C4-2B (cell line): Measurements from ENCODE around the gene SPRTN.

Experiments
- H3K27ac ChIP-seq: fragments of 450-650 bp; 2 replicates; pipeline ENCODE4 v1.5.1; 2017
- ZFX ChIP-seq: fragments of 450-650 bp; IDR thresholded peaks from 2 replicates; pipeline ENCODE4 v1.6.1; 2017
- TF ChIP-seq, protein P1 (sequence below): fragments of 450-650 bp; conservative IDR thresholded peaks from 2 replicates; pipeline ENCODE4 v1.5.1; 2017; ENCODE audit warnings: mild to moderate bottlenecking

SPRTN gene

DNA sequence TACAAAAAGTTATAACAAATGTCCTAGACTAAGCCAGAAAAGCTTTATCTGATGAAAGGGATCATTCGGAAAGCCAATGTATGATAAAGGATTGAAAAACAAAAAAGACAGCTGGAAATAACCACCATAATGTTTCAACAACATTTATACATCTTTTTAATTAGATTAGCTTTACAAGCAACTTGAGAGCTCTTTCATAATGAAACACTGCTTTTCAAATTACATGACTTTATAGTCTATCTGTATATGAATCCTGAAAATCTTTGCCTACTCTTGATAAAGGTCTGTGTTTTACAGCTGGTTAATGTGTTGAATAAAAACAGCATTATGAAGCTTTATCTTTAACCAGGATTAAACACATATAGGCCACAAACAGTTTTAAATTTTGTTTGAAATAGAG, 25.5 kb downstream of the SPRTN start:
- TF ChIP-seq ZFX: no peak
- TF ChIP-seq, protein P1, sequence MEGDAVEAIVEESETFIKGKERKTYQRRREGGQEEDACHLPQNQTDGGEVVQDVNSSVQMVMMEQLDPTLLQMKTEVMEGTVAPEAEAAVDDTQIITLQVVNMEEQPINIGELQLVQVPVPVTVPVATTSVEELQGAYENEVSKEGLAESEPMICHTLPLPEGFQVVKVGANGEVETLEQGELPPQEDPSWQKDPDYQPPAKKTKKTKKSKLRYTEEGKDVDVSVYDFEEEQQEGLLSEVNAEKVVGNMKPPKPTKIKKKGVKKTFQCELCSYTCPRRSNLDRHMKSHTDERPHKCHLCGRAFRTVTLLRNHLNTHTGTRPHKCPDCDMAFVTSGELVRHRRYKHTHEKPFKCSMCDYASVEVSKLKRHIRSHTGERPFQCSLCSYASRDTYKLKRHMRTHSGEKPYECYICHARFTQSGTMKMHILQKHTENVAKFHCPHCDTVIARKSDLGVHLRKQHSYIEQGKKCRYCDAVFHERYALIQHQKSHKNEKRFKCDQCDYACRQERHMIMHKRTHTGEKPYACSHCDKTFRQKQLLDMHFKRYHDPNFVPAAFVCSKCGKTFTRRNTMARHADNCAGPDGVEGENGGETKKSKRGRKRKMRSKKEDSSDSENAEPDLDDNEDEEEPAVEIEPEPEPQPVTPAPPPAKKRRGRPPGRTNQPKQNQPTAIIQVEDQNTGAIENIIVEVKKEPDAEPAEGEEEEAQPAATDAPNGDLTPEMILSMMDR: no peak
- no peak overlapping the region for H3K27ac ChIP-seq

DNA sequence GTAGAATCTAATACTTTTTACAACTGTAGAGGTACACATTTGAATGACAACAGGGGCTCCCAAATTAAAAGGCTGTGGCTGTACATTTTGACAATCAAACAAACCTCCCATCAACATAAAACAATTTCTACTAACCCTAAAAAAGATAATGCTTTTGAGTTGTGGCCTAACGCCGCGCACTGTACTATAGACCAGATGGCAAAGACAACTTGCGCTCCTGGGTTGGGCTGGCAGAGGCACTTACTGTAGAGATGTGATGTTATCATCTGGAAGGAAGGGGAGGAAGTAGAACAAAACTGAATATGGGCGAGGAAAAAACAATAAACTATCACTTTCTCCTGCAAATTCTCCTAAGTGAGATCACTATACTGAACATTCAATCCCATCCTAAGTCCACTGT, 26.1 kb downstream of the SPRTN start:
- H3K27ac ChIP-seq: no peak overlapping the region
- TF ChIP-seq, protein P1: no peak
- no peak for TF ChIP-seq ZFX

DNA sequence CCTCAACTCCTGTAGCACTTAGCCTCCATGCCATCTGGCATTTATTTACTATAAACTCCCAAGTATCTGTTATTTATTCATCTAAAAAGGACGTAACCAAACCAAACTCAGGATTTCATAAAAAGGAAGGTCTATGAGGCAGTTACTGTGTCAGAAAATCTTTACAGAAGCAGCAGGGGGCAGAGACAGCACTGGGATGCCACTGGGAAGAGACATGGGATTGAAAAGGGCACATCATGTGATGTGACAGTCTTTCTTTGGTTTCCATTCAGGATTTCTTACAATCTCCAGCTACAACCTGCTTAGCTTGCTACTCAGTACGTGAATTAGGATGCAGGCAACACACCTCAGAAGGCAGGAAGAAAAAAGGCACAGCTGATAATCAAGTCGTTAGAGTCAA, 31.2 kb downstream of the SPRTN start:
- TF ChIP-seq ZFX: no peak
- TF ChIP-seq, protein P1: 0 out of 2 replicates have a peak, but pooled peaks have one; percentile 7
- no peak overlapping the region for H3K27ac ChIP-seq

DNA sequence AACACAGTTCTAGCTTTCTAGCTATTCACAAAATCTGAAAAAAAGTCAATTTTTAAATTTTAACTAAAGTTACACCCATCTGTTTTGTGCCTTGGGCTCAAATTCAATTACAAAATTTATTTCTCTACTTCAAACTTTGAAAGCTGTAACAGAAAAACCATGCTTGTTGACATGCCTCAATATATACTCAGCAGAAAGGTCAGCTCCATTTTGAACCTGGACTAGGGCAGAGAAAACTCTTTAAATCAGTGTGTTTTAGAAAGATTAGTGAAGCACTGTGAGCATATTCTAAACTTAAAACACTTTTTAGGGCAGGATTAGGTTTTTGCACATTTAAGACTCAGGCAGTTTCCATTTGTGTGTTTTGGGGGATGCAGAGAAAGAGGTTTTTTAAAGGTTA, 34.4 kb downstream of the SPRTN start:
- no peak overlapping the region for H3K27ac ChIP-seq
- TF ChIP-seq, protein P1: no peak
- no peak for TF ChIP-seq ZFX

DNA sequence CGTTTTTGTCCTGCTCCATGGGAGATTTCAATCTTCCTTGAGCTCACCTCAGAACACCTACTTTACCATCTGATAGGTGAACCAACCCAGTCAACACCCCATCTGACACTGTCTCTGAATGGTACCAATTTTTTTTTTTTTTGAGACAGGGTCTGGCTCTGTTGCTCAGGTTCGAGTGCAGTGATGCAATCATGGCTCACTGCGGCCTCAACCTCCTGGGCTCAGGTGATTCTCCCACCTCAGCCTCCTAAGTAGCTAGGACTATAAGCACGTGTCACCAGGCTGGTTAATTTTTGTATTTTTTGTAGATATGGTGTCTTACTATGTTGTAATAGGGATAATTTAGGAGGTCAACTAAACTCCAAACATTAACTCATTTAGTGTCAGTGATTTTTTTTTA, 36.3 kb downstream of the SPRTN start:
- H3K27ac ChIP-seq: no peak overlapping the region
- no peak for TF ChIP-seq ZFX
- TF ChIP-seq, protein P1: no peak

DNA sequence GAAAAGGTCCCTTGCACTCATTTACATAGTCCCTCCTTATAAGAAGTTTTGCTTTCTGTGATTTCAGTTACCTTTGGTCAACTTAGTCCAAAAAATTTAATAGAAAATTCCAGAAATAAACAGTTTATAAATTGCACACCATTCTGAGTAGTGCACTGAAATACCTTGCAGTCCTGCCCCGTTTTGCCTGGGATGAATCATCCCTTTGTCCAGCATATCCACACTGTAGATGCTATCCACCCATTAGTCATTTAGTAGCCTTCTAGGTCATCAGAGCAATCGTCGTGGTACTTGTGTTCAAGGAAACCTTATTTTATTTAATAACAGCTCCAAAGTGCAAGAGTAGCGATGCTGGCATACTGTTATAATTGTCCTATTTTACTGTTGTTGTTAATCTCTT, 38.0 kb downstream of the SPRTN start:
- TF ChIP-seq, protein P1: no peak
- no peak for TF ChIP-seq ZFX
- no peak overlapping the region for H3K27ac ChIP-seq

DNA sequence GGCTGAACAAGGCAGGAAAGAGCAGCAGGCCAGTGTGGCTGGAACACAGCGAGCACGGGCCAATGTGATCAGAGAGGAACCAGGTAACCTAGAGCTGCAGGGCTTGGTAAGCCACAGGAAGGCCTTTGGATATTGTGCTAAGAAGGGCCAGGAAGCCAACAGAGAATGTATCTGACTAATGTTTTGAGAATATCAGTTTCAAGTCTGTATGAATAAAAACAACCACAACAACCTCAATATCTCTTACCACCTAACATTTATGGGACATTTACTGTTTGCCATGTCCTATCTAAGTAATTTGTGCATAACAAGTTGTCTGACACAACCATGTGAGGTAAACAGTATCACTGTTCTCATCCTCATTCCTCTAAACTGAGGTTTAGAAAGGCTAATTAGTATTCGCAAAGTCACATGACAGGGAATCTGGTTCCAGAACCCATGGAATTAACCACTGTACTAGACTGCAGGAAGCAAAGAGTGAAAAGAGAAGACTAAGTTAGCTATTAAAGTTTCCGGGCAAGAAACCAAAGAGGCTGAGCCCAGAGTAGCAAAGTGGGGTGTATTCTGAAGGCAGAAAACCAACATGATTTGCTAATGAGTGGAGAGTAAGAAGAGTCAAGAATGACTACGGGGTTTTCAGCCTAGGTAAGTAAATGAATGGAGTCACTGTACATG, 38.9 kb downstream of the SPRTN start:
- TF ChIP-seq, protein P1: no peak
- no peak for TF ChIP-seq ZFX
- H3K27ac ChIP-seq: no peak overlapping the region
